ENCODE measurements around the gene DIDO1.

DIDO1 gene

DNA sequence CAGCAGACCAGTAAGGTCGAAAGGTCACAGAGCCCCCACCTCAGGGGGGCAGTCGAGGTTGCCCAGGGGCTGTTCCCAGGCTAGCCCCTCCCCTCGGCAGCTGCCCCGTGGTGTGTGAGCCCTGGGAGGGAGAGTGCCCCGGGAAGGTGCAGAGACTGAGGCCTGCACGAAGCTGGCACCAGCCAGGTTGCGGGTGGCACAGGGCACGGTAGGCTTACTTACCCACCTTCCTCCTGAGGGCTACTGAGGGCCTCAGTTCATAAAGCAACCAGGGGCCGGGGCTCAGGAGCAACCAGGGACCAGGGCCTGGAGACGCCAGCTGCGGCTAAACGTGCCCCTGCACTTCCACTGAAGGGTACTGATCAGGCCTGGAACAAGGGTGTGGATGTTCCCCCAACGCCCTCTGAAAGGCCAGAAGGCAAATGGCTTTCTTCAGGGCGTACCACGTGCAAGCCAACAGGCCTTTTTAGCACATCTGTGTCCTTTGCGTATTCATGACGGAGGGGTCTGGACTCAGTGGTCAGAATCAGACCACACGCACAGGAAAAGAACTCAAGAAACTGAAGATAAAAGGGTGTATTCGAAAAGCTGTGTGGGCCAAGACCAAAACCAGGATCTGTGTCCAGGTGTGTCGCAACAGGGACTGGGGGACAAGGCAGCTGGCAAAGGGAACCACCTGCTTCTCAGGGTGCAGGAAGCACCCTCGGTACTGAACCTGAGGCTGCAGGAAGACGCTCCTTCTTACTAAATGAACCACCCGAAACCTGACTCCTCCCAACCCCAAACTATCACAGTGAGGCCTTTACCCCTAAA is 40.2 kb downstream of the DIDO1 start:
- no peak for TF ChIP-seq JUND (IDR thresholded peaks at IDR 0.05; ENCODE audit: low read depth)
- in situ Hi-C loops (cut with HindIII; ENCODE audit: low pct_unique_long_range_greater_than_20kb, low sequenced_read_pairs) = no loop called here
- DNase-seq (ENCODE audit: low read depth in 1 of 2, low spot score in 1 of 2) = no peak

- DNase-seq (ENCODE audit: low read depth in 1 of 2, low spot score in 1 of 2) = no peak
- no peak for TF ChIP-seq JUND (IDR thresholded peaks at IDR 0.05; ENCODE audit: low read depth)
- in situ Hi-C loops (cut with HindIII; ENCODE audit: low pct_unique_long_range_greater_than_20kb, low sequenced_read_pairs) = no loop called here
Observed at GRCh38 chr20:62885046-62885895, 41.0 kb downstream of the DIDO1 start.

DNA sequence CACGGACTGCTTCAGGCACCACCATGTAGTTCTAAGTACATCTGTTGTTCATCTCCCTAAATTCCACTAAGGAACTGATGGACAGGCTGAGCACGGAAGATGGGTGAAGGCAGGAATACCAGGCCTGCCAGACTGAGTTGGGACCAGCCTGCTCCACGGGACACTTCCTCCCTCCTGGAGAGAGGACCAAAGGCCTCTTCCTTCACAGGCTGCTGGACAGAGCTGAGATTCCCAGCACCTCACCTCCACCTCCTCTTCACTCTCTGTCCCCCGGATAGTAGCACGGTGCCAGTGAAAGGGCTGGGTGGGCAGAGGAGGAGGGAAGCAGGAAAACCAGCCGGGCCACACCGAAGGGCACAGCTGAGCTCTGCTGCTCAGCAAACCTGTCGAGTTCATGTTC is 41.7 kb downstream of the DIDO1 start:
- in situ Hi-C loops (cut with HindIII; ENCODE audit: low pct_unique_long_range_greater_than_20kb, low sequenced_read_pairs) = no loop called here
- no peak for TF ChIP-seq JUND (IDR thresholded peaks at IDR 0.05; ENCODE audit: low read depth)
- no peak for DNase-seq (ENCODE audit: low read depth in 1 of 2, low spot score in 1 of 2)

DNA sequence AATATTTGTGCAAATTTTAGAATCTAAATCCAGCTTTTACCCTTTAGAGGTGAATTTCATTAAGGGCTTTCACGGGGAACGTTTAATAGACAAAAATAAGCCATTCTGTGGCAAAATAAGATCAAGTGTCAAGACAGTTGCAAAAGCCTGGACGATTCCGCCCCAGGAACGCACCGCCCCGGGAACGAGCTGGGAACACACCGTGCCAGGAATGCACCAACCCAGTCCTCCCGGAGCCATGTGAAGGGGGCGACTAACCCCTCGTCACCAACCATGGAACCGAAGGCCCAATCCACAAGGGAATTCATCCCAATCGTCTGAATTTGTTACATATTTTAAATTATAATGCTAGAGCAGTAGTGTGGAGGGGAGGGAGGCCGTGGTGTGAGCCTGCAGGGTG is 43.9 kb downstream of the DIDO1 start:
- TF ChIP-seq JUND (IDR thresholded peaks at IDR 0.05; ENCODE audit: low read depth) = no peak
- in situ Hi-C loops (cut with HindIII; ENCODE audit: low pct_unique_long_range_greater_than_20kb, low sequenced_read_pairs) = no loop called here
- no peak for DNase-seq (ENCODE audit: low read depth in 1 of 2, low spot score in 1 of 2)

DNA sequence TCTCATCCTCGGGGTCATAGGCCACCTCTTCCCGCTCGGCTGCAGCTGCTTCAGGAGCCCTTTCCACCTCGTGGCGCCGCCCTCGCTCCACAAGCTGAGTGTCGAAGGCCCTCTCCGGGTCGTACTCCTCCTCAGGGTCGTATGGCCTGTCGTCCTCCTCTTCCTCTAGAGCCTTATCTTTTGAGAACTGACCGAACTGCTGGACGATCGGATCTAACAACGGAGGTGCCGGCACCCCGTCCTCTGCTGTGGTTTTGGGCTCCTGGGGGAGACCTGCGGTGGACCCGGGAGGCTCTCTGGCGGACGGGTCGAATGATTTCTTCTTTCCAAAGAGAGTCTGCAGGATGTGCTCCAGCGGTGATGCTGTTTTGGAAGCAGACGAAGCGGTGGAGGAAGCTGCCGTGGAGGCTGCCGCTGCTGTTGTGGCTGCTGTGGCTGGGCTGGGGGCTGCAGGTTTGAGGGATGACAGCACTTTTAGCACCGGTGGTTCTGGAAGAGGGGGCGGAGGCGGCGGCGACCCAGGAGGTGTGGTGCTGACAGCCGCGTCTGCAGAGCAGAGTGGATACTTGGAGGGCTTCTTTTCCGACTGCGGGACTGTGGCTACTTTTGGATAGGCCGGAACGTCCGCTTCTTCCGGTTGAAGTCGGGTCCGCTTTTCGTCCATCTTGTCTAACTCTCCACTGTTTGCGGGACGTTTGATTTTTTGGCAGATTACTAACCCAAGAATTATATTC is 44.5 kb downstream of the DIDO1 start:
- TF ChIP-seq JUND (IDR thresholded peaks at IDR 0.05; ENCODE audit: low read depth) = no peak
- DNase-seq (ENCODE audit: low read depth in 1 of 2, low spot score in 1 of 2) = no peak
- in situ Hi-C loops (cut with HindIII; ENCODE audit: low pct_unique_long_range_greater_than_20kb, low sequenced_read_pairs) = no loop called here

DNA sequence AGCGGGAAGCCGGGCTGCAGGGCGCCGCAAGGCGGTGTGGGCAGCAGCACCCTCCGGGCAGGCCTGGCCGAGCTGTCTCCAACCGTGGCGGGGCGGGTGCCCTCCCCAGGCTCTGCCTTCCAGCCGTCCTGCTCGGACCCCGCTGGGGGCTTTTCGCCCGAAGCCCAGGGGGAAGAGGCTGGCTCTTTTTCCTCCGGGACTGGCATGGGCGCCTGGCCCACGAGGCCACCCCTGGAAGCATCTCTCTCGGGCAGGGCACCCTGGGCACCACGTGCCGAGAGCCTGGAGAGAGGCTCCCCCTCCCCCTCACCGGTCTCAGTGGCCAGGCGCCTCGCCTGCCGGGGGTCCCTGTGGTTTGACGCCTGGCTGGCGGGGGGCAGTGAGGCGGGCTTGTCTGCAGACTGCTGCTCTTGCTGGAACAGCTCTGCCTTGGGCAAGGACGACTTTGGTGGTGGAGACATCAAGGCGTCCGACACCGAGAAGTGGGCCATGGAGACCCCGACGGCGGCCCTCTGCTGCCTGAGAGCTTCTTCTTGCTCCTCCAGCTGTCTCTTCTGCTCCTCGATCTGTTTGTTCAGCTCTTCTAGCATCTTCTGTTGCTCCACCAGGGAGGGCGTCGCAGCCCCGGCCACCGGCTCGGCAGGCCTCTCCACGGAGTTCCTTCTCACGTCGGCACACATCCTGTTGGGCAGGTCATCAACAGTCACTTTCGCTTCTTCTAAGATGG is 45.2 kb downstream of the DIDO1 start:
- no peak for TF ChIP-seq JUND (IDR thresholded peaks at IDR 0.05; ENCODE audit: low read depth)
- DNase-seq (ENCODE audit: low read depth in 1 of 2, low spot score in 1 of 2) = no peak
- in situ Hi-C loops (cut with HindIII; ENCODE audit: low pct_unique_long_range_greater_than_20kb, low sequenced_read_pairs) = no loop called here

- in situ Hi-C loops (cut with HindIII; ENCODE audit: low pct_unique_long_range_greater_than_20kb, low sequenced_read_pairs) = no loop called here
- TF ChIP-seq JUND (IDR thresholded peaks at IDR 0.05; ENCODE audit: low read depth) = no peak
- no peak for DNase-seq (ENCODE audit: low read depth in 1 of 2, low spot score in 1 of 2)
Observed at GRCh38 chr20:62880147-62880934, 46.0 kb downstream of the DIDO1 start.

DNA sequence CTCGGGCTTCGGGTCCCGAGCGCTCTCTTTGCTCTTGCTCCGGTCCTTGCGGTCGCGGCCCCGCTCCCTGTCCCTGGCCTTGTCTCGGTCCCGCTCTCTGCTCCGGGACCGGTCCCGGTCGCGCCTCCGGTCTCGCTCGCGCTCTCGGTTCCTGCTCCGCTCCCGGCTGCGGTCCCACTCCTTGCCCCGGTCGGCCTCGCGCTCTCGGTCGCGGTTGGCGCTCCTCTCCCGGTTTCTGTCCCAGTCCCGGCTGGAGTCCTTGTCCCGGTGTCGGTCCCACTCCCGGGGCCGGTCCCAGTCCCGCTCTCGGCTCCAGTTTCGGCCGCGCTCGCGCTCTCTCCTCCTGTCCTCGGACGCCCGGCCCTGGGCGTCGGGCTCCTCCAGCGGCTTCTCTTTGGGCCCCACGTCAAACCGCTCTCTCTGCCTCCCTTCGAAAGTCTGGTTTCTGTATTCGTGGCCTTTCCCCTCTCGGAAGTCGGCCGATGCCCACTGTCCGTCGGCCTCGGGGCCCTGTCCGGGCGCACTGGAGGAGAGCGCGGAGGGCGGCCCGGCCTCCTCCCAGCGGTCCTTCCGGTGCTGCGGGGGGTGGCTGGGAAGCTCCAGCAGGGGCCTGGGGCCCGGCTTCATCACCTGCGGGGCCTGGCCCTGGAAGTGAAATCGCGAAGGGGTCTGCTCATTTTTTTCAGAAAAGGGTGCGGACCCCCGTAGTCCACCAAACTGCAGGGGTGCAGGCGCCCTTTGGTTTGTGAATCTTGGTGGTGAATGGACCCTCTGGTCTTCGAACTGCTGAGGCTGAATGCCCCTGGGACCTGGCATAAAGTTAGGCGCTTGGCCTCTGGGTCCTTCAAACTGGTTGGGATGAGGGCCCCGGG is 46.8 kb downstream of the DIDO1 start:
- TF ChIP-seq JUND (IDR thresholded peaks at IDR 0.05; ENCODE audit: low read depth) = no peak
- no peak for DNase-seq (ENCODE audit: low read depth in 1 of 2, low spot score in 1 of 2)
- in situ Hi-C loops (cut with HindIII; ENCODE audit: low pct_unique_long_range_greater_than_20kb, low sequenced_read_pairs) = no loop called here

GRCh38 chr20:62878244-62879038 is 47.9 kb downstream of the DIDO1 start:
- no peak for TF ChIP-seq JUND (IDR thresholded peaks at IDR 0.05; ENCODE audit: low read depth)
- no peak for DNase-seq (ENCODE audit: low read depth in 1 of 2, low spot score in 1 of 2)
- in situ Hi-C loops (cut with HindIII; ENCODE audit: low pct_unique_long_range_greater_than_20kb, low sequenced_read_pairs) = no loop called here
